Naive thymus-derived CD8-positive, alpha-beta T cell (primary cell): Measurements from ENCODE around the gene CALHM3. TPM values are rescaled to one million over a fixed set of nuclear protein-coding genes. Genes with fewer than 3 reads are reported as not detected.
"Not testable (repeated sequence)": the region's sequence is repeated elsewhere in the genome, so short reads cannot be mapped to it uniquely, and the experiment has no call there.

ENCODE experiments used
- ATAC-seq, 2 donors: fragments of 150-1000 bp; cut with Tn5 transposase in 1 of 2; sonication (Bioruptor Pico), chemical (Tn5 transposase) in 1 of 2; 1 replicate in 1 of 2; 2 replicates in 1 of 2; pipeline ENCODE4 v1.10.0; 2021; ENCODE audit warnings: mild to moderate bottlenecking in 2 of 2, moderate library complexity in 2 of 2
- POLR2A ChIA-PET: fragments of 350-600 bp; sonication (Branson Sonifier 250); formaldehyde crosslinking; loops from one replicate; lab custom pipeline; 2021; ENCODE audit warnings: antibody characterized with exemption; lab: Charles Lee
- DNase-seq, 10 donors: peaks; one replicate each; pipeline versions ENCODE4 v3.0.0 to v3.0.0-alpha.2; 2020 to 2022
- H3K27ac Mint-ChIP-seq, 10 donors: one replicate each; pipeline ENCODE4 v1.8.0; 2020 to 2022; ENCODE audit warnings: mild to moderate bottlenecking in 10 of 10, mixed read lengths in 10 of 10, moderate library complexity in 4 of 10, inconsistent platforms in 1 of 10
- H3K27me3 Mint-ChIP-seq, 5 donors: one replicate each; pipeline ENCODE4 v1.8.0; 2021 to 2022; ENCODE audit warnings: mixed read lengths in 5 of 5
- H3K36me3 Mint-ChIP-seq, 3 donors: one replicate each; pipeline ENCODE4 v1.8.0; 2020 to 2022; ENCODE audit warnings: mixed read lengths in 3 of 3, mild to moderate bottlenecking in 2 of 3, inconsistent platforms in 1 of 3
- H3K4me1 Mint-ChIP-seq, 4 donors: one replicate each; pipeline ENCODE4 v1.8.0; 2021 to 2022; ENCODE audit warnings: mixed read lengths in 4 of 4
- H3K4me3 Mint-ChIP-seq, 10 donors: one replicate each; pipeline ENCODE4 v1.8.0; 2020 to 2022; ENCODE audit warnings: mild to moderate bottlenecking in 10 of 10, mixed read lengths in 10 of 10, moderate library complexity in 6 of 10, inconsistent platforms in 1 of 10
- H3K9me3 Mint-ChIP-seq, 9 donors: one replicate each; pipeline ENCODE4 v1.8.0; 2020 to 2022; ENCODE audit warnings: mixed read lengths in 9 of 9, mild to moderate bottlenecking in 3 of 9, inconsistent platforms in 1 of 9, moderate library complexity in 1 of 9
- polyA plus RNA-seq, 3 donors: library from polyadenylated mRNA; unstranded; fragments of 300-500 nt; fragmentation: Illumina TruSeq; gene quantifications; one replicate each; pipeline ENCODE4 v1.2.3, GENCODE V29; 2021
- total RNA-seq, 8 experiments: library from RNA in 2 of 8; stranded (reverse) in 2 of 8; gene quantifications; one replicate each; pipeline ENCODE4 v1.2.3 and lab custom pipeline; 2021 to 2026

CALHM3 gene, protein sequence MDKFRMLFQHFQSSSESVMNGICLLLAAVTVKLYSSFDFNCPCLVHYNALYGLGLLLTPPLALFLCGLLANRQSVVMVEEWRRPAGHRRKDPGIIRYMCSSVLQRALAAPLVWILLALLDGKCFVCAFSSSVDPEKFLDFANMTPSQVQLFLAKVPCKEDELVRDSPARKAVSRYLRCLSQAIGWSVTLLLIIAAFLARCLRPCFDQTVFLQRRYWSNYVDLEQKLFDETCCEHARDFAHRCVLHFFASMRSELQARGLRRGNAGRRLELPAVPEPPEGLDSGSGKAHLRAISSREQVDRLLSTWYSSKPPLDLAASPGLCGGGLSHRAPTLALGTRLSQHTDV
- total RNA-seq (not detected), polyA plus RNA-seq (not detected), total RNA-seq (lab: John Stamatoyannopoulos, UW) (0 reads per million in 6 experiments)

DNA sequence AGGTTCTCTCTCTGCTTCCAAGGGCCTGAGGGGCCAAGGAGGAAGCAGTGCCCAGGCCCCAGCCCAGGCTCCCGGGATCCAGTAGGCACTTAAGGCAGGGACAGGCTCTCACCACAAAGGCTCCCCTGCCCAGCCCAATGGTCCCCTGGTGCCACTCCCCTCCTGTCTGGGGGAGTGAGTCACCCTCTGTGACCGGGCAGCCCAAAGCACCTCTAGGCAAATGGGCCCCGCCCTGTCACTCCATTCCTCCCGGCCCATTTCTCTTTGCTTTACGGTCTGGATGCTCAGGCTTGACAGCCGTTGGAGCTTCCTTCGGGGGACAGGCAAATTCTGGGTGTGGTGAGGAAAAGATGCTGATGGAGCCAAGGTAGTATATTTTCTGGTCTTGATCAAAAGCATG is at the start of gene CALHM3:
Gene CALHM3, minus strand, starts transcription at position 106 of the 400 bp plus-strand sequence. CDS start 208 bp downstream, outside the sequence.
- POLR2A ChIA-PET, result no interaction called here
- peaks cover 4 to 8% (median 6%) of the 10 kb centered on the region in 4 donors for H3K4me1 Mint-ChIP-seq
- H3K4me3 Mint-ChIP-seq, result no peak within 1 kb of the TSS
- no peaks in the 10 kb centered on the region for H3K27me3 Mint-ChIP-seq
- DNase-seq (peak in 1 of 10 donors; percentile 37), ATAC-seq (no peak)
- H3K9me3 Mint-ChIP-seq, result no peaks in the 10 kb centered on the region
- peak within 1 kb of the TSS in 1 of 10 donors; percentile 62 for H3K27ac Mint-ChIP-seq
- H3K36me3 Mint-ChIP-seq, result no peaks in the 10 kb centered on the region

DNA sequence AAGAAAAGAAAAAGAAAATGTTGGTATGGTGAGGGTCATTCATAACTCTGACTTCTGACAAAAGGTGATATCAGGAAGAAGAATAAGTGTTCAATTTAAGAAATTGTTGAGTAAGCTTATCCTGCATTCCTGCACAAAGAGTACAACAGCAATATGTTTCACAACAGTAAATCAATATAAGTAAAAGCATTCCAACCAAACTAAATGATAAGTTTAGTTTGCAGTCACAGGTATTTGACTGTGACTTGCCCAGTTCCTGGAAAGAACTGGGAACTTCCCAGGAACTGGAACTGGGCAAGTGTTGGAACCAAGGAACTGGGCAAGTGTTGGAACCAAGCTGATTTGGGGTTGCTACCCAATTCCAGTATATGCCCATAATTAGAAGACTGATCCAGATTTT is 49.5 kb upstream of the CALHM3 start:
- H3K27ac Mint-ChIP-seq, result no peak overlapping the region
- H3K4me1 Mint-ChIP-seq, result peaks cover 0 to 1% (median 0%) of the 10 kb centered on the region in 4 donors
- ATAC-seq, result no peak
- H3K4me3 Mint-ChIP-seq, result no peak overlapping the region
- POLR2A ChIA-PET, result no interaction called here
- peaks cover 2 to 41% (median 13%) of the 10 kb centered on the region in 9 donors for H3K9me3 Mint-ChIP-seq
- no peak for DNase-seq
- peaks cover 0 to 5% (median 4%) of the 10 kb centered on the region in 3 donors for H3K36me3 Mint-ChIP-seq
- peaks cover 0 to 25% (median 6%) of the 10 kb centered on the region in 5 donors for H3K27me3 Mint-ChIP-seq

DNA sequence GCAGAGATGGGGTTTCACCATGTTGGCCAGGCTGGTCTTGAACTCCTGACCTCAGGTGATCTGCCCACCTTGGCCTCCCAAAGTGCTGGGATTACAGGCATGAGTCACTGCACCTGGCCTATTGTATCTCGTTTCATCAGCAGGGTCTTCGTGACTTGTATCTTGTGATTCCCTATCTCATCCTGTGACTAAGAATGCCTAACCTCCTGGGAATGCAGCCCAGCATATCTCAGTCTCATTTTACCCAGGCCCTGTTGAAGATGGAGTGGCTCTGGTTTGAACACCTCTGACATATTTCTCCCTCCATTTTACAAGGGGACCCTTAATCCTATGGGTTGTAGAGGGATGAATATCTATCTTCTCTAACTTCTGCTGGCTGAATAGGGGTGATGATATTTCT is 48.4 kb upstream of the CALHM3 start:
- H3K36me3 Mint-ChIP-seq, POLR2A ChIA-PET, H3K4me3 Mint-ChIP-seq, H3K4me1 Mint-ChIP-seq, H3K27ac Mint-ChIP-seq, DNase-seq, ATAC-seq: not testable (repeated sequence)
- Mint-ChIP-seq H3K27me3 (peaks cover 0 to 25% (median 6%) of the 10 kb centered on the region in 5 donors), H3K9me3 (peaks cover 2 to 39% (median 13%) of the 10 kb centered on the region in 9 donors)

DNA sequence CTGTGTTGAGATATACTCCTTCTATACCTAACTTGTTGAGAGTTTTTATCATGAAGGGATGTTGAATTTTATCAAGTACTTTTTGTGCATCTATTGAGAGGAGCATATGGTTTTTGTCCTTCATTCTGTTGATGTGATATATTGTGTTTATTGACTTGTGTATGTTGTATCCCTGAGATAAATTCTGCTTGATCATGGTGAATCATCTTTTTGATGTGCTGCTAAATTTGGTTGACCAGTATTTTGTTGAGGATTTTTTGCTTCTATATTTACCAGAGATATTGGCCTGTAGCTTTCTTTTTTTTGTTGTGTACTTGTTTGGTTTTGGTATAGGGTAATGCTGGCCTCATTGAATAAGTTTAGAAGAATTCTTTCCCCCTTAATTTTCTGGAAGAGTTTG is 46.9 kb upstream of the CALHM3 start:
- DNase-seq, result no peak
- Mint-ChIP-seq H3K27ac (no peak overlapping the region), H3K9me3 (peaks cover 2 to 26% (median 9%) of the 10 kb centered on the region in 9 donors), H3K4me3 (no peak overlapping the region), H3K36me3 (peaks cover 0 to 5% (median 4%) of the 10 kb centered on the region in 3 donors), H3K4me1 (peaks cover 0 to 1% (median 0%) of the 10 kb centered on the region in 4 donors), H3K27me3 (peaks cover 0 to 22% (median 7%) of the 10 kb centered on the region in 5 donors)
- no peak for ATAC-seq
- POLR2A ChIA-PET, result no interaction called here

DNA sequence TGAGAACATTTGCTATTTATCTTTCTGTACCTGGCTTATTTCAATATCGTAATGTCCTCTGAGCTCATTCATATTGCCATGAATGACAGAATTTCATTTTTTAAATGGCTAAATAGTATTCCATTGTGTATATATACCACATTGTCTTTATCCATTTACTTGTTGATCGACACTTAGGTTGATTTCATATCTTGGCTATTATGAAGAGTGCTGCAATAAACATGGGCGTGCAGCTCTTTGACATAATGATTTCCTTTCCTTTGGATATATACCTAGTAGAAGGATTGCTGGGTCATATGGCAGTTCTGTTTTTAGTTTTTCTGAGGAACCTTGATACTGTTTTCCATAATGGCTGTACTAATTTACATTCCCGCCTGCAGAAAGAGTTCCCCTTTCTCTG is 44.6 kb upstream of the CALHM3 start:
- peaks cover 0 to 13% (median 5%) of the 10 kb centered on the region in 9 donors for H3K9me3 Mint-ChIP-seq

DNA sequence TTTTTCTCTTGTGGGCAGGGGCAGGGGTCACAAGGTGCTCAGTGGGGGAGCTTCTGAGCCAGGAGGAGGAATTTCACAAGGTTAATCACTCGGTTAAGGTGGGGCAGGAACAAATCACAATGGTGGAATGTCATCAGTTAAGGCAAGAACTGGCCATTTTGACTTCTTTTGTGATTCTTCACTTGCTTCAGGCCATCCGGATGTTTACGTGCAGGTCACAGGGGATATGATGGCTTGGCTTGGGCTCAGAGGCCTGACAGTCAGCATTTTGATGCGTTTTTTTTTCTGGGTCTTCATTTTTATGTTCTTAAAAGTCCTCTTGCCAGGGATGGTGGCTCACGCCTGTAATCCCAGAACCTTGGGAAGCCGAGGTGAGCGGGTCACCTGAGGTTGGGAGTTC is 43.0 kb upstream of the CALHM3 start:
- H3K27ac Mint-ChIP-seq, DNase-seq, POLR2A ChIA-PET, H3K4me3 Mint-ChIP-seq, ATAC-seq, H3K4me1 Mint-ChIP-seq, H3K36me3 Mint-ChIP-seq: not testable (repeated sequence)
- Mint-ChIP-seq H3K9me3 (peaks cover 0 to 10% (median 5%) of the 10 kb centered on the region in 9 donors), H3K27me3 (peaks cover 0 to 24% (median 7%) of the 10 kb centered on the region in 5 donors)

More for the DNA sequence above, 44.6 kb upstream of the CALHM3 start:
- ATAC-seq (no peak), DNase-seq (no peak)
- Mint-ChIP-seq H3K27me3 (peaks cover 0 to 23% (median 7%) of the 10 kb centered on the region in 5 donors), H3K36me3 (peaks cover 0 to 5% (median 0%) of the 10 kb centered on the region in 3 donors), H3K4me3 (no peak overlapping the region), H3K4me1 (peaks cover 0 to 1% (median 0%) of the 10 kb centered on the region in 4 donors), H3K27ac (no peak overlapping the region)
- POLR2A ChIA-PET, result no interaction called here

DNA sequence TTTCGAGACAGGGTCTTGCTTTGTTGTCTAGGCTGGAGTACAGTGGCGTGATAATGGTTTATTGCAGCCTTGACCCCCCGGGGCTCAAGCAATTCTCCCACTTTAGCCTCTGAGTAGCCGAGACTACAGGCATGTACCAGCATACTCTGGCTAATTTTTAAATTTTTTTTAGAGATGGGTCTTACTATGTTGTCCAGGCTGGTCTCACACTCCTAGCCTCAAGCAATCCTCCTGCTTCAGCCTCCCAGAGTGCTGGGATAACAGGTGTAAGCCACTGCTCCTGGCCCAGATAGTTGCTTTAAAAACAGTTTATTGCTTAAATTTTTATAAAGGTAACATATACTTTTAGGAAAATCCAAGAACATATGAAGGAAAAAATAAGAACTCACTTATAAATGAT is 40.8 kb upstream of the CALHM3 start:
- peak overlapping the region in 1 of 10 donors; percentile 28 for H3K27ac Mint-ChIP-seq
- peaks cover 0 to 4% (median 0%) of the 10 kb centered on the region in 9 donors for H3K9me3 Mint-ChIP-seq

DNA sequence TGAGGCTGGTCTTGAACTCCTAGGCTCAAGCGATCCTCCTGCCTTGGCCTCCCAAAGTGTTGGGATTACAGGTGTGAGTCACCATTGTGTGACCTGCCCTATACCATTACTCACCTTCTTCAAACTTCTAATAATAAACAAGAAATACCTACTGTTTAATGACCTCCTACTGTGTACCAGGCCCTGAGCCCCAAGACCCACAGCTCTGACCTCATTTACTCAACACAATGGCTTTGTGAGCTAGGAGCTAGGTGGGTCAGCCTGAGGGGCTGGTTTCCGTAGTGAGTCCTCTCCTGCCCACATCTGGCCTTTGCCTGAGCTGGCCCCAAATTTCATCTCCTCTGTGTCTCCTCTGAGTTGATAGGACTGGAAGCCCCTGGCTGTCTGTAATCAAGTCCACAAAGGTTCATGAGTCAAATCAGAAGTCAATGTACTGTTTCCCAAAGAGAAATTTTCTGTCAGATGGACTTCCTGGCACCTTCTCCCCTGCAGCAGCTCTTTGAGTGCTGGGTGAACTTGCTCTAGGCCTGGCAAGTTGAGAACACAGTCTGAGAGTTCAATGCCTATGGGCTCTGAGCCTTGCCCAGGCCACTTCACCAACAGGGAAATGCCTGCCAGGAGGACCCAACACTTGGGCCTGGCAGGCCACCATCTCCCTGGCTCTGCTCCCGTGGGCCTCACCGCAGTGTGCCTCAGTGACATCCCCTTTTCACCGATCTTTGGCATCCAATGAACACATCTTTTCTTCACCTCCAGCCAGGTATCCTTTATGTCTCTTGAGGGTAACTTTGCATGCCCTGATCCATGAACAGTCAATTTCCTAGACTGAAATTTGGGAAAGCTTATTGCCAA is 38.4 kb upstream of the CALHM3 start:
- ATAC-seq (no peak), DNase-seq (peak in 1 of 10 donors; percentile 18)
- POLR2A ChIA-PET, result no interaction called here
- H3K4me3 Mint-ChIP-seq, result no peak overlapping the region
- H3K36me3 Mint-ChIP-seq, result no peaks in the 10 kb centered on the region
- peaks cover 0 to 6% (median 2%) of the 10 kb centered on the region in 4 donors for H3K4me1 Mint-ChIP-seq
- peaks cover 0 to 11% (median 3%) of the 10 kb centered on the region in 5 donors for H3K27me3 Mint-ChIP-seq
- peak overlapping the region in 1 of 10 donors; percentile 25 for H3K27ac Mint-ChIP-seq
- no peaks in the 10 kb centered on the region for H3K9me3 Mint-ChIP-seq

More for the DNA sequence above, 40.8 kb upstream of the CALHM3 start:
- H3K4me1 Mint-ChIP-seq, result peaks cover 0 to 7% (median 2%) of the 10 kb centered on the region in 4 donors
- peaks cover 0 to 12% (median 5%) of the 10 kb centered on the region in 5 donors for H3K27me3 Mint-ChIP-seq
- DNase-seq, result peak in 1 of 10 donors; percentile 8
- H3K4me3 Mint-ChIP-seq, result no peak overlapping the region
- POLR2A ChIA-PET, result no interaction called here
- H3K36me3 Mint-ChIP-seq, result no peaks in the 10 kb centered on the region
- ATAC-seq, result no peak

DNA sequence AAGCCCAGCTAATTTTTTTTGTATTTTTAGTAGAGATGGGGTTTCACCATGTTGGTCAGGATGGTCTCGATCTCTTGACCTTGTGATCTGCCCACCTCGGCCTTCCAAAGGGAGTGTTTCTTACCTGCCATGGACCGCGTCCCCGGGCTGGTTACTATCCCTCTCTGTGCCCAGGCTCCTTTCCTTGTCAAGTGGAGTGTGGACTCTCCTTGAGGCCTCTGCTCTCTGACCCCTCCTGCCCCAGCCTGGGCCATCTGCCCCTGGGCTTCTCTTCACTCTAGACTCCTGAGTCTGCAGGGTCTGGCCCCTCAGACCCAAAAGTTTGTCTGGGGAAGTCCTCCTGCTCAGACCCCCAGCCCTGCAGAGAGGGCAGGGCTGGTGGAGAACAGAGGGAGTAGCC is 35.2 kb upstream of the CALHM3 start:
- peaks cover 0 to 4% (median 2%) of the 10 kb centered on the region in 5 donors for H3K27me3 Mint-ChIP-seq
- no peak for ATAC-seq
- no peaks in the 10 kb centered on the region for H3K9me3 Mint-ChIP-seq
- POLR2A ChIA-PET, result no interaction called here
- no peak overlapping the region for H3K27ac Mint-ChIP-seq
- no peaks in the 10 kb centered on the region for H3K36me3 Mint-ChIP-seq
- no peak overlapping the region for H3K4me3 Mint-ChIP-seq
- H3K4me1 Mint-ChIP-seq, result peaks cover 0 to 6% (median 4%) of the 10 kb centered on the region in 4 donors
- DNase-seq, result peak in 1 of 10 donors; percentile 50

DNA sequence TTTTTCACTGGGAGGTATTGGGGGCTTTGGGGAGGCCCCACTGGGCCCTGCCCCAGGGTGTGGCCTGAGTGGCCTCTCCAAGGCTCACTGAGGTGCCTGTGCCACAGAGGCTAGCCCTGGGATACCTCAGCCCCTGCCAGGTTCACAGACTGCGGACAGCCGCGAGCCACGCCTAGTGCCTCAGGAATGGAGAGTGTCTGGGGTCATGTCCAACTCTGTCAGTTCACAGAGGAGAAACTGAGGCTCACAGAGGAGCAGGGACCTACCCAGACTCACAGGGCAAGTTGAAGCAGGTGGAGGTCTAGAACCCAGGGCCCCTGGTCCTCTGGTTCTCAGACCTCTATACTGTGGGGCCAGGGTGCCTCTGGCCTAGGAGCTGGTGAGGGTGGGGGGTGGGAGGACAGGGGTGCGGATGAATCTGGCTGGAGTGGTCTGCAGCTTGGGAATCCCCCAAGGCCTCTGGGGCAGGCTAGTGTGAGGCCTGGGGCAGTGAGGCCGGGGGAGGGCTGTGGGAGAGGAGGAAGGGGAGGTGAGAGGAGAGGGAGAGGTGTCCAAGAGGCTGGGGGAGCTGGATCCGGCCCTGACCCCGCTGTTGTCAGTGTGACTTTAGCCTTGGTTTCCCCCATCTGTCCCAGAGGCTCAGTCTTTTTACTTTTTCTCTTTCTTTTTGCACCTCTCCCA is 34.5 kb upstream of the CALHM3 start:
- peaks cover 0 to 5% (median 2%) of the 10 kb centered on the region in 5 donors for H3K27me3 Mint-ChIP-seq
- no peaks in the 10 kb centered on the region for H3K9me3 Mint-ChIP-seq
- peaks cover 0 to 6% (median 4%) of the 10 kb centered on the region in 4 donors for H3K4me1 Mint-ChIP-seq
- H3K36me3 Mint-ChIP-seq, result no peaks in the 10 kb centered on the region
- H3K27ac Mint-ChIP-seq, result no peak overlapping the region
- ATAC-seq (no peak), DNase-seq (no peak)
- POLR2A ChIA-PET, result no interaction called here
- no peak overlapping the region for H3K4me3 Mint-ChIP-seq

DNA sequence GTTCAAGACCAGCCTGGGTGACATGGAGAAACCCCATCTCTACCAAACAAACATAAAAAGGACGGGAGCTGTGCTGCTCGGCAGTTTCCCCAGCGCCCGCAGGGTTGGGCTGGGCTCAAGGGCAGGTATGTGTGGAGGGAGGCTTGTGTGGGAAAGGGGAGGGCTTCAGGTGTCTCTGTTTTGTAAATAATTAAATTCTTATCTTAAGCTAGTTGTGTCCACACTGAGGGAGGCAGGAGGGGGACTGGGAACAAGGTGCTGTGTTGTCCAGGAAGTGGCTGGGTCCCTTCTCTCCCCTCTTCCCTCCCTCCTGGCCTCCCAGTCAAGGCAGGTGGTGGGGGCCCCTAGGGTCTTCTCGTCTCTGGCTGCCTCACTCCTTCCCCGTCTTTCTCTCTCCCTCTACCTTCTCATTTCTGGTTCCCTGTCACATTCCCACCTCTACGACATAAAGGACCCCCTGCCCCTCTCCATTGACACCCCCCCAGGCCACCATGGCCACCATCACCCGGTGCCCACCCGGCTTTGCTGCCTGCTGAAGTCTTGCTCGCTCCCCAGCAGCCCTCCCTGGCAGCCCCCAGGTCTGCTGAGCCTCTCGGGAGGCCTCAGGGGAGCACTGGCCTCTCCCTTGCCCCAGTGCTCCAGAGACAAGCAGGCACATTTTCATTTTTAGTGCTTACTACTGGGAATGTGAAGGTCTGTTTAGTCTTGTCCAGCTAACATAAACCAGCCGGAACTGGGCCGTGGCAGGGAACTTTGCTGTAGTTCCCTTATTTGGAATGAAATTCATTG is 33.7 kb upstream of the CALHM3 start:
- Mint-ChIP-seq H3K27ac (no peak overlapping the region), H3K27me3 (peaks cover 0 to 11% (median 0%) of the 10 kb centered on the region in 5 donors), H3K9me3 (no peaks in the 10 kb centered on the region), H3K36me3 (no peaks in the 10 kb centered on the region), H3K4me3 (no peak overlapping the region), H3K4me1 (peaks cover 0 to 6% (median 4%) of the 10 kb centered on the region in 4 donors)
- POLR2A ChIA-PET, result no interaction called here
- ATAC-seq (no peak), DNase-seq (peak in 1 of 10 donors; percentile 50)
